HG03565 (cell line): Measurements from ENCODE around the gene SEPTIN10.
"Not testable (repeated sequence)": the region's sequence is repeated elsewhere in the genome, so short reads cannot be mapped to it uniquely, and the experiment has no call there.

Experiments
- ATAC-seq: cut with Tn5 transposase; IDR thresholded peaks from one replicate; pipeline ENCODE4 v1.9.1; 2021; ENCODE audit warnings: mild to moderate bottlenecking, moderate library complexity; ENCODE audit not compliant: unreplicated experiment

The SEPTIN10 gene

DNA sequence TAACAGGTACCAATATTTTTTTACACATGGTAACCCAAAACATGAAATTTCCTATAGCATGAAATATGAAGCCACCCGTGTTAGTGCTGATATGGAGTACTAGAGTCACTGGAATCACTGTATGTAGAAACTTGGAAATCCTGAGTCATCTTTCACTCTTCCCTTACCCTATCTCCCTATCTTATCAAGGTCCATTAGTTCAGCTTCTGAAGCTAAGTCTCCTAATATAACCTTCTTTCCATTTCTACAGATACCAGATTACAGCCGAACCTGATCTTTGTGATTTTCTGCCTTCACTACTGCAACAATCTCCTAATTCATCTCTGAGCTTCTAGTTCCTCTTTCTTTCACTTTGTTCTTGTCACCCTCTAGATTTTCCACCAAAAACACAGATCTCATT lies 59.0 kb downstream of the SEPTIN10 start:
- ATAC-seq: no peak

- no peak for ATAC-seq
Observed at GRCh38 chr2:109549016-109549590, 64.7 kb downstream of the SEPTIN10 start.

DNA sequence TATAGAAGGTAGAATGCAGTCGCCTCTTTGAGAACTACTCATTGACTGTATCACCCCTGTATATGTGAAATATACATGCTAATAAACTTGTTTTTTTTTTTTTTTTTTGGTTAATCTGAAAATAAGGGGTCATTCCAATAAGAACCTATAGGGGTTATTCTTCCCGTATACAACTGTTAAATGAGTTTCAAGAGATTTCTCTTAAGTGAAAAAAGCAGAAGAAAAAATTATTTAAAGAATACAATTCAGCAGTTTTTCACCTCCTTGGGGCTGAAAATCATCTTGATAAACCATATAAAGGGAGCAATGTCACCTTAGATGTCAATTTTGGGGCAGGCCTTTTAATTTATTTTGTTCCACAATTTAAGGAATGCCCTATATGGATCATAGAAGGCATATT lies 66.5 kb downstream of the SEPTIN10 start:
- ATAC-seq: no peak

- ATAC-seq: peak; percentile 56
Observed at GRCh38 chr2:109545828-109546713, 67.7 kb downstream of the SEPTIN10 start.

- ATAC-seq: no peak
Observed at GRCh38 chr2:109542384-109542783, 71.4 kb downstream of the SEPTIN10 start.

DNA sequence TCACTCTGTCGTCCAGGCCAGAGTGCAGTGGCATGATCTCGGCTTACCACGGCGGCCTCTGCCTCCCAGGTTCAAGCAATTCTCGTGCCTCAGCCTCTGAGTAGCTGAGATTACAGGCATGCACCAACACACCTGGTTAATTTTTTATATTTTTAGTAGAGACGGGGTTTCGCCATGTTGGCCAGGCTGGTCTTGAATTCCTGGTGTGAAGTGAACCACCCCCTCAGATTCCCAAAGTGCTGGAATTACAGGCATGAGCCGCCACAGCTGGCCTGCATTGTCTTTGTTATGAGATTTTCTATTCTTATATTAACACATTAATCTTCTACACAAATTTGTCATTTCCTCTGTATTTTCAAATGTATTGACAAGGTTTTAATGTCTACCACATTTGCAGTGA lies 75.2 kb downstream of the SEPTIN10 start:
- ATAC-seq: no peak

GRCh38 chr2:109537565-109538222 lies 76.1 kb downstream of the SEPTIN10 start:
- ATAC-seq: no peak

DNA sequence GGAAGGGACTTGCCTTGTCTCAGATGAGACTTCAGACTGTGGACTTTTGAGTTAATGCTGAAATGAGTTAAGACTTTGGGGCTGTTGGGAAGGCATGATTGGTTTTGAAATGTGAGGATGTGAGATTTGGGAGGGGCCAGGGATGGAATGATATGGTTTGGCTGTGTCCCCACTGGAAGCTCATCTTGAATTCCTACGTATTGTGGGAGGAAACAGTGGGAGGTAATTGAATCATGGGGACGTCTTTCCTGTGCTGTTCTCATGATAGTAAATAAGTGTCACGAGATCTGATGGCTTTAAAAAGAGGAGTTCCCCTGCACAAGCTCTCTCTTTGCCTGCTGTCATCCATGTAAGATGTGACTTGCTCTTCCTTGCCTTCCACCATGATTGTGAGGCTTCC lies 77.2 kb downstream of the SEPTIN10 start:
- not testable (repeated sequence) for ATAC-seq

DNA sequence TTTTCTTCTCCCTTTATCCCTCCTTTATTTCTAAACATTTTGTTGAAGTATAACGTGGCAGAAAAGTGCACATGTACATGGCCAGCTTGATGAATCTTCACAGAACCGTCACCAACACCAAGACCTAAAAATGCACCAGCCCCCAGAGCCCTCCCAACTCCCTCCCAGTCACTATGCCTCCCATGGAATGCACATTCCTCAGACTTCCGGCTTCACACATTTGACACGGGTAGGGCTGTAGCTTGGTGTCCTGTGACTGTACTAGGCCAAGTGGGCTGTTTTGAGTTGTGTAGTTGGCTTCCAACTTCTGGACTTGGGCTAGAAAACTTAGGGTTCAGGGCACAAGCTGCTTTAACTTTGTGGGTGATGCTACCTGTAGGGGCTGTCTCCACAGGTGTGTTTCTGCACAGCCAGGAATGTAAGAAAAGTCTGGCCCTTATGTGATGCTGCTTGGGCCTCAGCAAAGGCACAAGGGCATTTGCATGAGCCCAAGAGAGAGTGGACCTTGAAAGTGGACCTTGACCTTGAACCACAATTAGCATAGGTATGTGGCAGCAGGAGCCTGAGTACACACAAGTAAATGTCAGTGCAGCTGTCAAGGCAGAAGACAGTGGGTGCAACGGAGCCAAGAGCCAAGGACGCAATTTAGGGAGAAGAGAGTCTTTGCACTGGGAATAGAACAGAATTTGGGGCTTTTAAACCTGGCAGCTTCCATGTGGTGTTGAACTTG lies 78.4 kb downstream of the SEPTIN10 start:
- ATAC-seq: no peak

- ATAC-seq: no peak
Observed at GRCh38 chr2:109533823-109534222, 79.9 kb downstream of the SEPTIN10 start.

GRCh38 chr2:109532728-109533076 lies 81.1 kb downstream of the SEPTIN10 start:
- ATAC-seq: no peak

DNA sequence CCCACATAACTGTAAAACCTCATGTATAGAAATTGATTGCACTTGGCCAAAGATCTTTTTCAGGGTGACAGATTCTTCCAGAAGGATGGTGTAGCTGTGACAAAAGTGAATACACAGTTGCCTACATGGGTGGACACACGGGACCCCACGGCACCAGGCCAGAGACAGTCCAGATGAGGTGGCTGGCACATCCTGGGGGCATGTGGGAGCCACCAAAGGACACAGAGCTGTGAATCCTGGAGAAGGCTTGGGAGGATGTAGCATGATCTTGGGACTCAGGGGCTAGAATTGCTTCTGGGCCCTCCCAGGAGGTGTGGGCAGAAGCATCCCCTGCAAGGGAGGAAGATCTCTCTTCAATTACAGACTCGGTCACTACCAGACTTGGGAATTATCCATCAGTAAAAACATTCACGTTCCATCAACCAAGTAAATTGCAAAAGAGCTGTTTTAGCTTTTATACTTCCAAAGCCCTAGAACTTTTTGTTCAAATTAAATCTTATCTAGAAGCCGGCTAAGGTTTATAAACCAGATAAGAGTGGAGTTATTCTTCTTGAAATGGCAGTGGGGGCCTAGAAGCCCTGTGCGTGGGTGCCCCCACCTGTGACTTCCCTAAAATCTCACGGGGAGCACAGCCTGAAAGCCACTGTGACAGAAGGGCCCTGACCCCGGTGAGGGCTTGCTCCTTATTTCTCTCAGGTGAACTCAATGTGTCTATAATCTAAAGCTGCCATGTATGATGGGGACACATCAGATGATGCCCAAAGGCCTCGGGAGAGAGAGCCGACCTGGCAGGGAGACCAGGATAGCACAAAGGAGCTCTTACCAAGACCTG lies 81.7 kb downstream of the SEPTIN10 start:
- ATAC-seq: no peak

DNA sequence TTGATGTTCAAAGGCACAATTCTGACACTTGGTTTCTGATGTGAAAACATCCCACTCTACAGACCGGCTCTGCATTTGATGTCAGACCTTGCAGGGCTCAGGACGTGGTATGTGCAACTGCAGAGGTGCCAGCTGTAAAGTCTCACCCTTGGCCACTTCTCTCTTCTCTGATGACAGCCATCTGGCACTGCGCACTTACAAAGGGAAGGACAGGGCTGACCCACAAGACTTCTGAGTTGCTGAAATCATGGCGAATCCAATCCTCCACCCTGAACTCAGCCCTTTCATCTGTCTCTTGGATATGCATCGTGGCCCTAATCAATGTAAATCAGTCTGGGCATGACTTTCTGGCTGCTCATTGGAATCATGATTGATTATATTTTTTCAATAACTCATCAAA lies 82.5 kb downstream of the SEPTIN10 start:
- no peak for ATAC-seq

GRCh38 chr2:109530712-109531111 lies 83.1 kb downstream of the SEPTIN10 start:
- no peak for ATAC-seq

DNA sequence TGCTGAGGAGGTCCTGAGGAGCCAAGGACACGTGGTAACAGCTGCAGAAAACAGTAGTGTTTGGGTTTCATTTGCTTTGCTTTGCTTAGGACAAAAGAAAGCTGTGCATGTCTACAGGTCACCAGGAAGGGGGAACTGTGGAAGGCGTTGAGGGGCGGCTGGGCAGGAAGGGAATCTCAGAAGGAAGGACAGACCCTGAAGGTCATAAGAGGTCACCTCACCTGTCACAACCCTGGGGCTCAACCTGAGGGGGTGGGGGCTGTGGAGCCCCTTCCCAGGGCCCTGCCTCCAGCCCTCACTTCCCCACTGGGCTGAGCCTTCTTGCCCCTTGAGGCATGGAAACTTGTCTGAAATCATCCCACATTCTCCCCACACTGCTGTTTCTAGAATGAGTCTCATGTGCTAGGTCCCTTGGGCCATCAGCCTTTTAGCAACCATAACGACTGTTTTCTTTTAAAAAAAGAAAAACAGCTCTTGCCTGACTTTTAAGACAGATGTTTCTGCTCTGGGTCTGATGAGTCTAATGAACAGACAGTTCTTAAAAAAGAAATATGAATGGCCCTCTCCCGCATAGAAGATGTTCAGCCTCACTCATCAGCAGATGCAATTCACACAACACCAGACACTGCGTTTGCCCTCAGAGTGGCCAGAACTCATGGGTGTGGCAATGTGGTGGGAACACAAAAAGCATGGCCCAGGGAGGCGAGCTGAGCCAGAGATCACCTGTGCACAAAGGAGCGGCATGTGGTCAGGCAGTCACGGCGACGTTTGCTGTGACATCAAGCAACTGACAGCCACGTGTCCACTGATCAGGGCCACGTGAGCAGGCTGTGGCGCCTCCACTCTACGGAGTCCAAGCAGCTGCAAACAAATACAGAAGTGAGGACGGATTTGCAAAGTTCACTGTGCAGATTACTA lies 84.0 kb downstream of the SEPTIN10 start:
- ATAC-seq: no peak

- ATAC-seq: no peak
Observed at GRCh38 chr2:109528811-109529501, 84.8 kb downstream of the SEPTIN10 start.

DNA sequence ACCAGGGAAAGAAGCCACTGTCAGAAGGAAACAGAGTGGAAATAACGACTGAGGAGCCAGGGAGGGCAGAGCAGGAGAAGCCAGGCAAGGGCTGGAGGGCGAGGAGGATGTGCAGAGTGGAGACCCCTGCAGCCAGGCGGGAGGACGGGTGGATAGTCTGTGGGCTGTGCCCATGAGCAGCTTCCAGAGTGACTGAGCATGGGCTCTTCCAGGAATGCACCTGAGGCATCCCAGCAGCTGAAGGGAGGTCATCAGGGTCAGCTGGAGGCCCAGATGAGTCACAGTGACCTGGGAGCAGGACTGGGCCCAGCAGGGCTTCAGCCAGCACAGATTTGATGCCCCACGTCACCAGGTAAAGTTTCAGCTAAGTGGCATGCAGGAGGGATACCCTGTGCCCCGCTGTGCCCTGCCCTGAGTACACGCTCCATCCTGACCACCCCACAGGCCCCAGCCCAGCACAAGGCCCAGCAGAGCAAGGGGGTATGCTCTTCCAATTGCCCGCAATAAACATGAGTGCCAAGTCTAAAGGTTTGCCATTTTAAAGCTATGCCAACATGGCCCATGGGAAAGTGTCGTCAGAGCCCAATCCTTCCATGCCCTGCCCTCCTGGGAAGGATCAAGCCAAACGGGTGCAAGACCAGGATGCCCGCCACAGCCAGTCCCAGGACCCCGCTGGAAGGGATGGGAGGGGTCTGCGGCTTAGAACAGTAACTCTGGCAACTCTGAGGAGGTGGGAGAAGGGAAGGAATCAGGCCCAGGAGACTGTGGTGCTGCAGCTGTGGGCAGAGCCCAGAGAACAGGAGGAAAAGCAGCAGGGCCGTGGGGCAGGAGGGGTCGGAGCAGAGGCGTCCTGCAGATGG lies 85.7 kb downstream of the SEPTIN10 start:
- ATAC-seq: no peak

GRCh38 chr2:109527079-109527478 lies 86.7 kb downstream of the SEPTIN10 start:
- ATAC-seq: no peak
